Testis (tissue), 3 donors: ENCODE results near the gene TMEM101. TPM values are rescaled to one million over a fixed set of nuclear protein-coding genes. Genes with fewer than 3 reads are reported as not detected.
"Not testable (repeated sequence)": the region's sequence is repeated elsewhere in the genome, so short reads cannot be mapped to it uniquely, and the experiment has no call there.

Experiments used
- DNase-seq: peaks from one replicate; pipeline ENCODE4 v3.0.0-alpha.2; 2019
- H3K27ac ChIP-seq, 2 donors: fragments of 200-600 bp; sonication (generic); one replicate each; pipeline ENCODE4 v1.5.1; 2019
- H3K27me3 ChIP-seq: fragments of 200-600 bp; sonication (generic); one replicate; pipeline ENCODE4 v1.5.1; 2019
- H3K36me3 ChIP-seq: fragments of 200-600 bp; sonication (generic); one replicate; pipeline ENCODE4 v1.5.1; 2017; ENCODE audit warnings: low read depth; ENCODE audit errors: missing control alignments
- H3K4me1 ChIP-seq: fragments of 200-600 bp; sonication (generic); one replicate; pipeline ENCODE4 v1.5.1; 2019
- H3K4me3 ChIP-seq, 2 donors: fragments of 200-600 bp; sonication (generic); one replicate each; pipeline ENCODE4 v1.5.1; 2017 to 2019
- H3K9me3 ChIP-seq: fragments of 200-600 bp; sonication (generic); one replicate; pipeline ENCODE4 v1.5.1; 2017
- POLR2A ChIP-seq: fragments of 450-650 bp; IDR thresholded peaks from one replicate; pipeline ENCODE4 v1.6.1; 2017; ENCODE audit warnings: antibody characterized with exemption, mild to moderate bottlenecking, moderate library complexity
- WGBS, 2 donors: methylation state at CpG; one replicate each; pipeline ENCODE4 v1.1.5; 2018; 5-methylcytosine and 5-hydroxymethylcytosine counted together
- intact Hi-C: fragments of 100-400 bp; cut with DNase I; formaldehyde crosslinking; loops from one replicate; pipeline ENCODE4 v1.15.1; 2023; ENCODE audit warnings: low total_unique reads
- polyA plus RNA-seq: library from polyadenylated mRNA; stranded (reverse); fragments of 350-450 nt; fragmentation: Illumina TruSeq; extraction: RNeasy Lipid Tissue Mini Kit (QIAGEN cat#74804); gene quantifications from one replicate; pipeline ENCODE4 v1.2.3, GENCODE V29; 2014; ENCODE audit warnings: low read depth, low replicate concordance; ENCODE audit not compliant: insufficient read depth
- total RNA-seq, 2 donors: library from RNA; depleted of rRNA; stranded (reverse); fragments of >200 nt; gene quantifications; one replicate each; pipeline ENCODE4 v1.2.3, GENCODE V29; 2016
- TF ChIP-seq, protein P1 (sequence below), 3 experiments: fragments of 450-650 bp in 2 of 3; fragments of 200-600 bp in 1 of 3; sonication (generic) in 1 of 3; IDR thresholded peaks; one replicate each; pipeline ENCODE4 v1.5.1; 2016 to 2019; ENCODE audit warnings: antibody characterized with exemption in 3 of 3, mild to moderate bottlenecking in 2 of 3, moderate library complexity in 1 of 3

TMEM101 gene
- total and polyA plus RNA-seq, 3 donors from 2014 or later: 38.4 to 63.3 (median 51.1) TPM

DNA sequence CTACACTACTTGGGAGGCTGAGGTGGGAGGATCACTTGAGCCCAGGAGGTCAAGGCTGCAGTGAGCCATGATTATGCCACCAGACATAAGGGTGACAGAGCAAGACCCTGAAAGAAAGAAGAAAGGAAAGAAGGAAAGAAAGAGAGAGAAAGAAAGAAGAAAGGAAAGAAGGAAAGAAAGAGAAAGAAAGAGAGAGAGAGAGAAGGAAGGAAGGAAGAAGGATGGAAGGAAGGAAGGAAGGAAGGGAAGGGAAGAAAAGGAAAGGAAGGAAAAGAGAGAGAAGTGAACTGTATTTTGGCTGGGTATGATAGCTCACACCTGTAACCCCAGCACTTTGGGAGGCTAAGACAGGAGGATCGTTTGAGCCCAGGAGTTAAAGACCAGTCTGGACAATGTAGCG, 36.7 kb downstream of the TMEM101 start:
- Histone ChIP-seq H3K36me3 (no peaks in the 10 kb centered on the region), H3K4me3 (no peak overlapping the region), H3K27ac (no peak overlapping the region), H3K4me1 (no peaks in the 10 kb centered on the region), H3K27me3 (no peaks in the 10 kb centered on the region), H3K9me3 (no peaks in the 10 kb centered on the region)
- intact Hi-C loops: no loop called here
- no peak for TF ChIP-seq POLR2A
- TF ChIP-seq, protein P1, sequence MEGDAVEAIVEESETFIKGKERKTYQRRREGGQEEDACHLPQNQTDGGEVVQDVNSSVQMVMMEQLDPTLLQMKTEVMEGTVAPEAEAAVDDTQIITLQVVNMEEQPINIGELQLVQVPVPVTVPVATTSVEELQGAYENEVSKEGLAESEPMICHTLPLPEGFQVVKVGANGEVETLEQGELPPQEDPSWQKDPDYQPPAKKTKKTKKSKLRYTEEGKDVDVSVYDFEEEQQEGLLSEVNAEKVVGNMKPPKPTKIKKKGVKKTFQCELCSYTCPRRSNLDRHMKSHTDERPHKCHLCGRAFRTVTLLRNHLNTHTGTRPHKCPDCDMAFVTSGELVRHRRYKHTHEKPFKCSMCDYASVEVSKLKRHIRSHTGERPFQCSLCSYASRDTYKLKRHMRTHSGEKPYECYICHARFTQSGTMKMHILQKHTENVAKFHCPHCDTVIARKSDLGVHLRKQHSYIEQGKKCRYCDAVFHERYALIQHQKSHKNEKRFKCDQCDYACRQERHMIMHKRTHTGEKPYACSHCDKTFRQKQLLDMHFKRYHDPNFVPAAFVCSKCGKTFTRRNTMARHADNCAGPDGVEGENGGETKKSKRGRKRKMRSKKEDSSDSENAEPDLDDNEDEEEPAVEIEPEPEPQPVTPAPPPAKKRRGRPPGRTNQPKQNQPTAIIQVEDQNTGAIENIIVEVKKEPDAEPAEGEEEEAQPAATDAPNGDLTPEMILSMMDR (IDR thresholded peaks at IDR 0.05): no peak
- WGBS, 2 donors: 53 to 77% methylated on average over 2 of the region's 2 CpGs
- no peak for DNase-seq

DNA sequence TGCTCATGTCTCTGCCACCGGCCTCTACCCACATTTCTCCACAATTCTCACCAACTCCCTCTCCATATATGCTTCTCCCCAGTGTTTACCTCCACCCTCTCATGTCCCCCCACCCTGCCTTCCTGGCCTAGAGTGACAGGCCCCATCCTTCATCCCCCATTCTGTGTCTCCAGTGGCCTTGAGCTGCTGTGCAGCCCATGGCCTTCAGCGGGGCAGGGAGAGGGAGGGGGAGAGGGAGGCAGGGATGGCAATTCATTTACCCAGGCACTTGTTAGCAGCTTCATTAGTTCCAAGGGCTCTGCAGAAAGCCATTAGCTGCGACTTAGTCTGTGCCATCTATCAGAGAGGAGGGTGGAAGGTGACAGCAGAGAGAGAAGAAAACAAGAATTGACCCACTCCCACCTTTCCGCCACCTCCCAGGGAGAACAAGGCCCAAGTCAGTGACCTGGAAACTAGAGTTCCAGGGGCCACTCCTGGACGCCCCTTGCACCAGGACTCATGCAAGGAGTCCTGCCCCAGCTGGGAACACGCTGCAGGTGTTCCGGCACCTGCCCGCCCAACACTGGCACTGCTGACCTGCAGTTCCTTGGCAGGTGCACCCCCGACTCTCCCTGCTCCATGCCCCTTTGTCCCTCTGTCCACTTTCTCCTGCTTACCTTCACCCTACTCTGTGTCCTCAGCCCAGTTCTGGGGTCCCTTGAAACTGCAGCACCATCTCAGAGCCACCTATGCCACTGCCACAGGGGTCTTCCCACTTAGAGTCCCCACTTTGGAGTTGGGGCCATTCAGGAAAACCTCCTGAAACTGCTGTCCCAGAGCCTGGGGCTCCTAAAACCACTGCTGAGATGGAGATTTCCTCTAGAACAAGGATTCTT, 37.6 kb downstream of the TMEM101 start:
- H3K4me1 ChIP-seq: no peaks in the 10 kb centered on the region
- H3K27ac ChIP-seq: no peak overlapping the region
- 67 to 79% methylated on average over 9 of the region's 9 CpGs for WGBS, 2 donors
- intact Hi-C loops: no loop called here
- no peak for TF ChIP-seq POLR2A
- TF ChIP-seq, protein P1 (IDR thresholded peaks at IDR 0.05): no peak
- H3K36me3 ChIP-seq: no peaks in the 10 kb centered on the region
- DNase-seq: no peak
- no peak overlapping the region for H3K4me3 ChIP-seq
- H3K27me3 ChIP-seq: no peaks in the 10 kb centered on the region
- no peaks in the 10 kb centered on the region for H3K9me3 ChIP-seq

DNA sequence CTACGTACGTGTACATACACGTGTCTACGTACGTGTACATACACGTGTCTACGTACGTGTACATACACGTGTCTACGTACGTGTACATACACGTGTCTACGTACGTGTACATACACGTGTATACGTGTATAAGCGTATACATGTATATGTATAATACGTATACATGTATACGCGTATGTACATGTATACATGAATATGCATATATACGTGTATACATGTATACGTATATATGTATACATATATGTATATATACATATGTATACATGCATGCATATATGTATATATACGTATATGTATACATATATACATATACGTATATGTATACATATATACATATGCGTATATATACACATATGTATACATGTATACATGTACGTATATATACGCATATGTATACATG, 38.9 kb downstream of the TMEM101 start:
- Histone ChIP-seq H3K27me3 (no peaks in the 10 kb centered on the region), H3K27ac (no peak overlapping the region), H3K4me3 (no peak overlapping the region), H3K4me1 (no peaks in the 10 kb centered on the region), H3K9me3 (no peaks in the 10 kb centered on the region), H3K36me3 (no peaks in the 10 kb centered on the region)
- TF ChIP-seq, protein P1 (IDR thresholded peaks at IDR 0.05): no peak
- no peak for TF ChIP-seq POLR2A
- intact Hi-C loops: no loop called here
- WGBS, 2 donors: 79 to 80% methylated on average over 27 of the region's 27 CpGs
- no peak for DNase-seq

DNA sequence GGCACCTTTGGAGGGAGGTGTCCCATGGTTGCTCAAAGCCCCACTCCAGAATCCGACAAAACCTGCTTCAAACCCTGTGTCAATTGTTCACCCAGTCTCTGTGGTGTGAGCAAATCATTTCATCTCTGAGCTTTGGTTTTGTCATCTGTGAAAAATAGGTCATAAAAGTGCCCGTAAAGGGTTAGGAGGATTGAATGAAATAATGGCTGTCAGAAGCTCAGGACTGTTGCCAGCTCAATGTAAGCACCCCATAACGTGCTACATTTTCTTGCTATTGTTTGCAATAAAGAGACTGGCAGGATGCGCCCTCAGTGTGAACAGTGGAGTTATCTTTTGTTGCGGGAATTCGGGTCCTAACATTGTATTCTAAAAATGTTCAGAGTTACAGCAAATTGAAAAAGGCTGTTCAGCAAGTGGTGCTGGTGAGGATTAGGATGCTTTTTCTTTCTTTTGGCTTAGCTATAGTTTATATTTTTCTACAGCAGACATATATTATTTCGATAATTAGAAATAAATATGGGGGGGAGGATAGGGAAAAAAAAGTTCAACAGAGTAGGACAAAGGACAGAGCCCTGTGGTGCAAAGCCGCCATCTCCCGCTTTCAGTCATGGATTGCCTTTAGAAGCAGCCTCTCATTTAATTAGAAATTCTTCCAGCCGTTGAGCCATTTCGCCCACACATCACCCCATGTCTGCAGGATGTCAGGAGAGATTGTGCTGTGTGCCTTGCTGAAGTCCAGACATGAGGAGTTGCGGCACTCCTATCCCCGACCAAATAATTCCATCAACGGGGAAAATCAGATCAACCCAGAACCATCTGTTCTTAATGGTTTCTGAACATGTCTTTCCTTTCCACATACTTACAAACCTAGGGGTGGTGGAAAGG, 40.1 kb downstream of the TMEM101 start:
- no peaks in the 10 kb centered on the region for H3K9me3 ChIP-seq
- H3K36me3 ChIP-seq: no peaks in the 10 kb centered on the region
- no peaks in the 10 kb centered on the region for H3K27me3 ChIP-seq
- TF ChIP-seq POLR2A: no peak
- TF ChIP-seq, protein P1 (IDR thresholded peaks at IDR 0.05): no peak
- no peak overlapping the region for H3K27ac ChIP-seq
- no peaks in the 10 kb centered on the region for H3K4me1 ChIP-seq
- WGBS, 2 donors: 46 to 55% methylated on average over 14 of the region's 14 CpGs
- H3K4me3 ChIP-seq: no peak overlapping the region
- no peak for DNase-seq
- intact Hi-C loops: no loop called here

DNA sequence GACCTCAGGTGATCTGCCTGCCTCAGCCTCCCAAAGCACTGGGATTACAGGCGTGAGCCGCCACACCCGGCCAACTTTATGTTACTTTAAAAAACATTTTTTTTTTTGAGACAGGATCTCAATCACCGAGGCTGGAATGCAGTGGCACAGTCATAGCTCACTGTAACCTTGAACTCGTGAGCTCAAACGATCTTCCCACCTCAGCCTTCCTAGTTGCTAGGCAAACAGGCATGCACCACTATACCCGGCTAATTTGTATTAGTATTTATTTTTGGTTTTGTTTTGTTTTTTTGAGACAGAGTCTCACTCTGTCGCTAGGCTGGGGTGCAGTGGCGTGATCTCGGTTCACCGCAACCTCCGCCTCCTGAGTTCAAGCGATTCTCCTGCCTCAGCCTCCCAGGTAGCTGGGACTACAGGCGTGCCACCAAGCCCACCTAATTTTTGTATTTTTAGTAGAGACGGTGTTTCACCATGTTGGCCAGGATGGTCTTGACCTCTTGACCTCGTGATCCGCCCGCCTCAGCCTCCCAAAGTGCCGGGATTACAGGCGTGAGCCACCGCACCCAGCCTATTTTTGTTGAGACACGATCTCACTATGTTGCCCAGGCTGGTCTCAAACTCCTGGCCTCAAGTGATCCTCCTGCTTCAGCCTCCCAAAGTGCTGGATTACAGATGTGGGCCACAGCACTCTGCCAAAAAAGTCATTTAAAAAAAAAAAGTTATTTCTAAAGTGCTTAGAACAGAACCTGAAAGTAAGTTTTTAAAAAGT, 42.1 kb downstream of the TMEM101 start:
- H3K27me3 ChIP-seq, H3K36me3 ChIP-seq, H3K4me3 ChIP-seq, DNase-seq, H3K27ac ChIP-seq, H3K9me3 ChIP-seq, H3K4me1 ChIP-seq, intact Hi-C loops: not testable (repeated sequence)
- WGBS, 2 donors: 86 to 87% methylated on average over 22 of the region's 22 CpGs

DNA sequence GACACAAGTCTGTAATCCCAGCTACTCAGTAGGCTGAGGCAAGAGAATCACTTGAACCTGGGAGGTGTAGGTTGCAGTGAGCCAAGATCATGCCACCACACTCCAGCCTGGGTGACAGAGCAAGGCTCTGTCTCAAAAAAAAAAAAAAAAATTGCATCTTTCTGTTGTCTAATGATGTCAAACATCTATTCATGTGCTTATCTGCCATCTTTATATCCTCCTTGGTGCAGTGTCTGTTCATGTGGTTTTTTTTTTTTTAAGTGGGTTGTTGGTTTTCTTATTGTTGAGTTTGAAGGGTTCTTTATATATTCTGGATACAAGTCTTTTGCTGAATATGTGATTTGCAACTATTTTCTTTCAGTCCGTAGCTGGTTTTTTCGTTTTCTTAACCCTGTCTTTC, 43.3 kb downstream of the TMEM101 start:
- DNase-seq, H3K27ac ChIP-seq, H3K36me3 ChIP-seq, H3K27me3 ChIP-seq, H3K4me3 ChIP-seq, H3K4me1 ChIP-seq, H3K9me3 ChIP-seq, intact Hi-C loops: not testable (repeated sequence)
- 69 to 70% methylated on average over 2 of the region's 2 CpGs for WGBS, 2 donors
